Activated CD8-positive, alpha-beta memory T cell treated with anti-CD3 and anti-CD28 coated beads, Interleukin-2, amount 50 U/mL, for 48 hours (primary cell): Measurements from ENCODE around the gene GOLGA6D.
"Not testable (repeated sequence)": the region's sequence is repeated elsewhere in the genome, so short reads cannot be mapped to it uniquely, and the experiment has no call there.

Experiments
- DNase-seq: peaks from one replicate; pipeline ENCODE4 v3.0.0-alpha.2; 2020

Gene GOLGA6D, protein sequence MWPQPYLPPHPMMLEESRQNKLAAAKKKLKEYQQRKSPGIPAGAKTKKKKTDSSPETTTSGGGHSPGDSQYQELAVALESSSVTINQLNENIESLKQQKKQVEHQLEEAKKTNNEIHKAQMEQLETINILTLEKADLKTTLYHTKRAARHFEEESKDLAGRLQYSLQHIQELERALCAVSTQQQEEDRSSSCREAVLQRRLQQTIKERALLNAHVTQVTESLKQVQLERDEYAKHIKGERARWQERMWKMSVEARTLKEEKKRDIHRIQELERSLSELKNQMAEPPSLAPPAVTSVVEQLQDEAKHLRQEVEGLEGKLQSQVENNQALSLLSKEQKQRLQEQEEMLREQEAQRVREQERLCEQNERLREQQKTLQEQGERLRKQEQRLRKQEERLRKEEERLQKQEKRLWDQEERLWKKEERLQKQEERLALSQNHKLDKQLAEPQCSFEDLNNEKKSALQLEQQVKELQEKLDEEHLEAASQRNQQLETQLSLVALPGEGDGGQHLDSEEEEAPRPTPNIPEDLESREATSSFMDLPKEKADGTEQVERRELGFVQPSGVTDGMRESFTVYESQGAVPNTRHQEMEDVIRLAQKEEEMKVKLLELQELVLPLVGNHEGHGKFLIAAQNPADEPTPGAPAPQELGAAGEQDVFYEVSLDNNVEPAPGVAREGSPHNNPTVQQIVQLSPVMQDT

GRCh38 chr15:75282572-75282971 is at the start of gene GOLGA6D:
GOLGA6D (plus strand) TSS chr15:75282835; CDS start chr15:75282876, 41 bp downstream.
- not testable (repeated sequence) for DNase-seq

DNA sequence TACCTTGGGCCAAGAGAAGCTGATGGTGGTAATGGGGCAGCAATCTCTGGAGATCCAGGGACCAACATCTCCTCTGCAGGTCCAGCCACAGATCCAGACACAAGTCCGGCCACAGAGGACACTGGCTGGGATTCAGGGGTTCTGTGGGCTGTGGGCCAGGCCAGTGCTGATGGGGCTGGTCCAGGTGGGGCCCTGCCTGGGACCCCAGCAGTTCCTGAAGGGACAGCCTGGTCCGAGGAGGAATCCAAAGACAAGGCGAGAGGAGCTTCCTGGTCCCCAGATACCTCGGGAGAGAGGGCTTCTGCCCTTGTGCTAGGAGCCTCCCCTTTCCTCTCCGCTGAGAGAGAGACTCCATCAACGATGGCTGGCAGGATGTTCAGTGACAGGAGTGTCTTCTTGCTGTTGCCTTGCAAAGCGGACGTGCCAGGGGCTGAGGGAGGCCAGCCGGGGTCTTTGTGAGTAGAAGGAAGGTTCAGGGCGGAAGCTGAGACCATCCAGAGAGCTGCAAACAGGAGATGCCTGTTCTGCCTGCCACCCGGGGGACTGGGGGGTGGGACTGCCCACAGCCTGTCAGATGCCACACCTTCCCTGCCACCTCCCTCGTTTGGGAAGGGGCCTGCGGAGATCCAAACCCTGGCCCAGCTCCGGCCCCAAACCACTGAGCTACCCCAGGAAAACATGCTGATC is 49.0 kb upstream of the GOLGA6D start:
- DNase-seq, result peak; percentile 43

DNA sequence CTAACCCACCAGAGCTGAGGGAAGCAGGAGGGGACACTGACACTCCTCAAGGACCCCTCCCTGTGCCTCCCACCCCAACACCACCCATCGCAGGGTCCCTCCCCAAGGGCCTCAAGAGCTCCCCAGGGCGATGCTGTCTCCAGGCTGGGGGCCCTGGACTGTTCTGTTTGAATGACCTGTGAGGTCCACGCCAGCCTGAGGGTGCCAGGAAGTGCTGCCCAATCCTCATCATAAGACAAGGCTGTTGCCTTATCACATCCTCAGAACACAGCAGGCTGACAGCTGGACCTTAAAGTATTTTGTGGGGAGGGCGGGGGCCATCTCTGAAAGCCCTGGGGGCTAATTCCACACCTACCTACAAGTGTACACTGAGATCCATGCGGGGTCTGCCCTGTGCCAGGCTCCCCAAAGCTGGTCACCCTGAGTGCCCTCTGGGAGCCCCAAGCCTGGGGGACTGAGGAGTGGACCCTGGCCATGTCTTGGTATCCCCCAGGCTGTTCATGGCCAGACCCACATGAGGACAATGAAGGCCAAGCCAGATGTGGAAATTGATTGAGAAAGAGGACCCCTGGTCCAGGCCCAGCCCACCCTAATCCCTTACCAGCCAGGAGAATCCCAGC is 48.3 kb upstream of the GOLGA6D start:
- DNase-seq, result no peak

DNA sequence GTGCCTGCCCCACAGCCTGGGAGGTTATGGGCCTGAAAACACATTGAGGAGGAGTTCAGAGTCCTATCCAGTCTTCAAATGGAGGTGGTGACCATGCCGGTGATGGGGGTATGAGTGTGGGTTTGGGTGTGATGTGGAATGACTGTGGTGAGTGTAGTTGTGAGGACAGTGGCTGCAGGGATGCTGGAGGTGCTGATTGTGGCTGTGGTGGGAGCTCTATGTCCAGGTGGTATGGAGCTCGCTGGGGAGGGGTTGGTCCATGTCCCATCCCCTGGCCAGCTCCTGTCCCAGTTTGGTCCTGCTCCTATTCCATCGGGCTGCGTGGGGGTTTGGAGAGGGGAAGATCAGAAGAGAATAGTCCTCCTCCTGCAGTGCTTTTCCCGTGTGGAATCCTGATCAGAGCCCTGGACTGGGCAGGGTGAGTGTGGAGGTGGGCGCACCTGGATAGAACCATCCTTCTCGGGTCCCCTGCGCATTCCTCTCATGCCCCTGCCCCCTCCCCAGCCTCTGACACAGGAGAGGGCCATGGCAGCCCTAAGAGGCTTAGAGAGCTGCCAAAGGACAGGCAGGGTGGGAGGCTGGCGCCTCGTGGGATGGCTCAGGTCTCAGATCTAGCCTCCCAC is 47.5 kb upstream of the GOLGA6D start:
- DNase-seq, result peak; percentile 41

GRCh38 chr15:75235760-75236729 is 46.6 kb upstream of the GOLGA6D start:
- no peak for DNase-seq

GRCh38 chr15:75237316-75237982 is 45.2 kb upstream of the GOLGA6D start:
- peak; percentile 41 for DNase-seq

DNA sequence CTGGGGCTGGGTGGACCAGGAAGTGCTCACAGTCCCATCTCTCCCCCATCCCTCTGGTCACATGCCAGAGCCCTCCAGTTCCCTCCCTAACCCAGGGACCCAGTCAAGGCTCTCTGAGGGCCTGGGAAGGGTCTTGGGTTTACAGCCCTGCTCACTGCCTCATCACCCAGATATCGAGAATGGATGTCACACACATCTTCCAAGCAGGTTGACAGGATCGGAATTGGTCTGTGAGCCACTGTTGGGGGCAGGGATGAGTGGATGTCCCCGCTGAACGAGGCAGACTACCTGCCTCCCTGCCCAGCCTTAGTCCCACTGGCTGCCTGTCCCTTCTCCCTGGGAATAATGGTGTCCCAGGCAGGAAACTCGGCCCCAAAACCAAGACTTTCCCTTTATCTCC is 44.5 kb upstream of the GOLGA6D start:
- DNase-seq, result no peak

DNA sequence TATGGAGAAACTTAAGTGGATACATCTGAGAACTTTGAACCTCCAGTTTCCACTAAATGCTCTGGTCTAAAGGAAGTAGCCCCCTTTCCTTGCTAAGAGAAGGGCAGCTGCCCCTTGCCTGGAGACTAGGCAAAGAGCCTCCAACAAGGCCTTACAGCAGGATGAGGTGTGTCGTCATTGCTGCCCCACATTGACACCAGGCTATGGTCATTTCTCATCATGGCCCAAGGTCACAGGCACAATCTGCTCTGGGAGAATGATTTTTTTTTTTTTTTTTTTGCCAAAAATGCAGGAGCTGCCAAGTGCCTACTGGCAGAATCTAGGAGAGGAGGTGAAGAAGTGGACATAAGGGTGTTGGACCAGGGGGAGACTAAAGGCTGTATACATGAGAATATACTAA is 36.9 kb upstream of the GOLGA6D start:
- DNase-seq, result not testable (repeated sequence)

DNA sequence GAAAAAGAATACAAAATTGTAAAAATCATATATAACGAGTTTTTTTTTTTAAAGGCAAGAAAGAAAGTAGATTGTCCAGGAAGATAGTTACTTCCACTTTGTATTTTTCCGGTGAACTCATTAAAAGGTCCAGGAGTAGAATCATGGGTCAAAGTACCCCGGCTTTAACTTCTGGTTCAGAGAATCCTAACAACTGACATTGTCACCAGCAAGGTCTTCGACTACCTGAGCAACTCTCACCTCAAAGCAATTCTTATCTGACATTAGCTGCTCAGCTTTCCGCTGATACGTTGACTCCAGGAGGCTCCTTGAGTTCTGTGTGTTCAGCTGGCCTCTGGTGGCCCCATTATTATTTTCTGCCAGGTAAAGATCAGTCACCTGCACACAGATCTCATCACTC is 33.6 kb upstream of the GOLGA6D start:
- DNase-seq, result not testable (repeated sequence)

GRCh38 chr15:75249726-75250125 is 32.9 kb upstream of the GOLGA6D start:
- no peak for DNase-seq

DNA sequence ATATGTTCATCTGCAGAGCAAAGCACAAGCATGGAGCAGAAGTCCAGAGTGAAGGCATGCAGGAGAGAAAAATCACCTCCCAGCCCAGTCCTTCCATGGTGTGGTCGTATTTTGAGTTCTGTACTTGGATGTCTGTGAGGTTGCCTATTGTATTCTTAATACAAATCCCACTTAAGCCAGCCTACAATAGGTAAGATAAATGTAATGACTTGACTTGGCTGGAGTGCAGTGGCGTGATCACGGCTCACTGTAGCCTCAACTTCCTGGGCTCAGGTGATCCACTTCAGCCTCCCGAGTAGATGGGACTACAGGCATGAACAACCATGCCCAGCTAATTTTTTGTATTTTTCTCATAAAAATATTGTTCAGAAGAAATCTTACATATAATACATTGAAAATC is 31.3 kb upstream of the GOLGA6D start:
- not testable (repeated sequence) for DNase-seq

DNA sequence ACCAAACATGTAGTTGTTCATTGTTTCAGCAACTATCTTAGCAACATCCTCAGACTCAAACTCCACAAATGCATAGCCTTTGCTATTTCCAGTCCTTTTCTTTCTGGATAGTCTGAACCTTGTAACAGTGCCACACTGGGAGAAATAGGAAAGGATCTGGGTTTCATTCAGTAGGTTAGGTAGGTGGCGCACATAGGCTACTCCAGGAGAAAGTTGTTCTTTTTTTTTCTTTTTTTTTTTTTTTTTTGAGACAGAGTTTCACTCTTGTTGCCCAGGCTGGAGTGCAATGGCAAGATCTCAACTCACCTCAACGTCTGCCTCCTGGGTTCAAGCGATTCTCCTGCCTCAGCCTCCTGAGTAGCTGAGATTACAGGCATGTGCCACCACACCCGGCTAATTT is 30.4 kb upstream of the GOLGA6D start:
- not testable (repeated sequence) for DNase-seq

DNA sequence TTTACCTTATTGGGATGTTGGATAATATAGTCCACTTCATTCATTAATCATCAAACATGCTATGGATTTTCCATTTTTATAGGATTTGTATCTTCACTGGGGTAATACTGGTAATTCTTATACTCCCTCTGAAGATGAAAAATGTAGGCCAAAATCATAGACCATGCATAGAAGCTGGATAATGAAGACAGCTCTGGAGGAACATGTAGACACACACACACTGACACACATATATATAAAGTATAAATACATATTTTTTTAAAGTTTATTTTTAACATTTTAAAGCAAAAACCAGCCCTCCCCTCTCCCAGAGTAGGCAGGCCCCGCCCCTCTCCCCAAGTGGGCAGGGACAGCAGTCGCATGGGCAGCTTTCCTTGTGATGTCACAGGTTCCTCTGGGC is 24.6 kb upstream of the GOLGA6D start, which contains the start of gene GOLGA6C:
GOLGA6C (plus strand) TSS at position 301 of the 400 bp plus-strand sequence. CDS start 265 bp downstream, outside the sequence.
- not testable (repeated sequence) for DNase-seq

GRCh38 chr15:75258620-75259343 is 23.9 kb upstream of the GOLGA6D start:
- DNase-seq, result not testable (repeated sequence)

DNA sequence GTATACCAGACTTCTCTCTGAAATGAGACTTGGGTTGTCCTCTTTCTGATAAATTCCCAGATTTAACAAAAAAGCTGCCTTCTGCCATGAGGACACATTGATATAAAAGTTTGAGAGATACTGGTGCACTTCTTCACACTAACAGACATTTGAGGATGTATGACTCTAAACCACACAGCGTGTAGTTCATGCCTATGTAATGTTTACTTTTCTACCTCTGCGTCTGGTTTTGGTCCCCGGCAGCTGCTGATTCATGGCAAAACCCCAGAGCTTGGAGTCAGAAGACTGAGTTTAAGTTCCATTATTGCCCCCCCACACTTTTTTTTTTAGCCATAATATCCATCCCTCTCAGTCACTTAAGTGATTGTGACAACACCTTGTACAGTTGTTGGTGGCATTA is 22.8 kb upstream of the GOLGA6D start:
- not testable (repeated sequence) for DNase-seq

DNA sequence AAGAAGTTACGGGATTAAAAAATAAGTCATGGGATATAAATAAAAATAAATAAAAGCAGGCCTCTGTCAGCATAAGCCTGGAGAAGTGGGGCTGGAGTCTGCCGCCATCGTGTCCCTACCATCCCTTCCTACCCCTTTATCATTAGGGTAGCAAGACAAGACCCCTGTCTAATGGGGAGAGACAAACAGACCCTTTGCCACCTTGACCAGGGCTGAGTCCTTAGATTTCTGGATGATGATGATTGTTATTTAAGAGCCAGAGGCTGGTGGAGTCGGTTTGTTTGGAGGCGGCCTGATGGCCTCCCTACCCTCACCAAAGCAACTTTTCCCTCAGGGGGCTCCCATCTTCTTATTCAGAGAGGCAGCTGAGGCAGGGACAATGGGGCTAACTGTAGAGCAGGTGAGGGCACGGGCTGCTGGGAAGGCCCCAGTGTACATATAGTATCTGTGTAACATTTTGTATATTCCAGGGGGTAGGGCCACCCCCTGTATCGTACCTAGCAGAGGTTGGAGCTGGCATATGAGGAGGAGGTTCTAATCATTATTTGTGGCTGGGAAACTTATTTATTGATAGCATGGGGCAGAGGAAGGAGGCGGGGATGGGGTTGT is 8.8 kb upstream of the GOLGA6D start:
- DNase-seq, result not testable (repeated sequence)

GRCh38 chr15:75274509-75275107 is 8.0 kb upstream of the GOLGA6D start:
- peak; percentile 84 for DNase-seq

DNA sequence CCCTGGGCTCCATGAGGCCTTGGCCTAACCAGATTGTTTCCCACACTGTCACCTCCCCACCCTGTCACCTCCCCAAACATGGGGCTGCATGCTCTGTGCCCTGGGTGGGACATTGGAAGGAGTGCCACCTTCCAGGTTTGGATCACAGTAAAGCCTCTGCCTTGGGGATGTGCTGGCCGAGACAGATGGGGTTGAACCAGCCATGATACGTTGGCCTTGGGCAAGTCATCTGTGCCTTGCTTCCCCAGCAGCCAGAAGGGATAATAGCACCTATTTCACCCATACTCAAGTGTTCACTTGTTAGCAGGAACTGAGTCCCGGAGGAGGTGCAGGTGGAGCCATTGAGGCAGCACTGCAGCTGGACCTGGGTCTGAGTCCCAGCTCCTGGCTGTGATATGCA is 7.0 kb upstream of the GOLGA6D start:
- DNase-seq, result not testable (repeated sequence)

DNA sequence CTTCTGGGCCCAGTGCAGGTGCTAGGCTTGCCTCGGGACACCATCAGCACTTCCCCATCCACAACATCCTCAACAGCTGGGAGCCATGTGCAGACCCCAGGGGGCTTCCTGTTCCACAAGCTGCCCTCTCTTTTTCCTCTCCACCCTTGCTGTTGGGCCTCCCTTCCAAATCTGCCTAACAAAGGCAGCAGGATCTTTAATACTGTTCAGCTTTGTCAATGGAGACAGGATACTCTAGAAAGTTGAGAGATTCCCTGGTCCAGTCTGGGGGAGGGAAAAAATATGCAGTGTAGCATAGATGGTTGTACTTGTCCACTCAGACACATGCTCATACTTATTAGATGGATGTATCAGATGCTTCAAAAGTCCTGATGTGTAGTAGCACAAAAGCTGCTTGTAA is 4.1 kb upstream of the GOLGA6D start:
- DNase-seq, result not testable (repeated sequence)
